GM23248 (cell line): ENCODE measurements around the gene DDX3X. TPM values are rescaled to one million over a fixed set of nuclear protein-coding genes. Genes with fewer than 3 reads are reported as not detected.
"Not testable (repeated sequence)": the region's sequence is repeated elsewhere in the genome, so short reads cannot be mapped to it uniquely, and the experiment has no call there.

Source experiments
- DNase-seq: peaks from one replicate; pipeline ENCODE4 v3.0.0-alpha.2; 2015
- H2AFZ ChIP-seq: fragments of 200-600 bp; sonication (generic); 2 replicates; pipeline ENCODE4 v1.6.1; 2016; ENCODE audit warnings: antibody characterized with exemption
- H3F3A ChIP-seq: fragments of 200-600 bp; sonication (generic); 2 replicates; pipeline ENCODE4 v1.6.1; 2016; ENCODE audit warnings: mild to moderate bottlenecking, antibody characterized with exemption, mixed run types; ENCODE audit not compliant: insufficient read depth
- H3K27ac ChIP-seq: fragments of 200-600 bp; sonication (generic); 2 replicates; pipeline ENCODE4 v1.5.1; 2016; ENCODE audit warnings: mild to moderate bottlenecking
- H3K27me3 ChIP-seq: fragments of 200-600 bp; sonication (generic); replicated peaks from 2 replicates; pipeline ENCODE4 v1.6.1; 2016; ENCODE audit warnings: mild to moderate bottlenecking; ENCODE audit not compliant: insufficient read depth
- H3K36me3 ChIP-seq: fragments of 200-600 bp; sonication (generic); 2 replicates; pipeline ENCODE4 v1.6.1; 2016; ENCODE audit warnings: low read depth, mild to moderate bottlenecking
- H3K4me1 ChIP-seq: fragments of 200-600 bp; sonication (generic); 2 replicates; pipeline ENCODE4 v1.6.1; 2016; ENCODE audit warnings: mild to moderate bottlenecking; ENCODE audit not compliant: insufficient read depth
- H3K4me2 ChIP-seq: fragments of 200-600 bp; sonication (generic); one replicate; pipeline ENCODE4 v1.6.1; 2016; ENCODE audit warnings: mild to moderate bottlenecking; ENCODE audit not compliant: unreplicated experiment
- H3K4me3 ChIP-seq: fragments of 200-600 bp; sonication (generic); 2 replicates; pipeline ENCODE4 v1.5.1; 2016; ENCODE audit warnings: mild to moderate bottlenecking
- H3K79me2 ChIP-seq: fragments of 200-600 bp; sonication (generic); 2 replicates; pipeline ENCODE4 v1.6.1; 2016; ENCODE audit warnings: mild to moderate bottlenecking; ENCODE audit not compliant: insufficient read depth
- H3K9ac ChIP-seq: fragments of 200-600 bp; sonication (generic); 2 replicates; pipeline ENCODE4 v1.6.1; 2016; ENCODE audit warnings: mild to moderate bottlenecking
- H3K9me2 ChIP-seq: fragments of 200-600 bp; sonication (generic); 2 replicates; pipeline ENCODE4 v1.6.1; 2016; ENCODE audit warnings: mixed run types, mild to moderate bottlenecking, moderate library complexity; ENCODE audit not compliant: insufficient read depth
- H3K9me3 ChIP-seq: fragments of 200-600 bp; sonication (generic); one replicate; pipeline ENCODE4 v1.6.1; 2017; ENCODE audit warnings: low read depth
- H4K20me1 ChIP-seq: fragments of 200-600 bp; sonication (generic); 2 replicates; pipeline ENCODE4 v1.6.0; 2016; ENCODE audit not compliant: insufficient read depth
- EZH2 ChIP-seq: fragments of 200-600 bp; sonication (generic); IDR thresholded peaks from 2 replicates; pipeline ENCODE4 v1.6.1; 2018; ENCODE audit warnings: antibody characterized with exemption, mild to moderate bottlenecking; ENCODE audit not compliant: insufficient read depth, poor library complexity, severe bottlenecking
- EZH2phosphoT487 ChIP-seq: fragments of 200-600 bp; sonication (generic); IDR thresholded peaks from 2 replicates; pipeline ENCODE4 v1.6.1; 2018; ENCODE audit warnings: antibody characterized with exemption, moderate library complexity, mild to moderate bottlenecking, low read depth; ENCODE audit not compliant: insufficient read depth
- WGBS, 2 experiments: methylation state at CpG; one replicate each; pipeline ENCODE4 v1.1.6; 2015 to 2017; ENCODE audit warnings: low lambda C conversion rate in 2 of 2, low coverage in 1 of 2; ENCODE audit errors: missing lambda C conversion rate in 2 of 2; 5-methylcytosine and 5-hydroxymethylcytosine counted together
- in situ Hi-C: fragments of 300-500 bp; cut with MboI; formaldehyde crosslinking; loops from 2 replicates; pipeline ENCODE4 v1.15.0; 2020
- polyA plus RNA-seq: library from polyadenylated mRNA; unstranded; fragments of >200 nt; fragmentation: Nextera tagmentation; extraction: Ambion mirVana; gene quantifications from 2 replicates; pipeline ENCODE4 v1.2.1, GENCODE V29; 2016
- total RNA-seq: library from RNA; depleted of rRNA; stranded (reverse); fragments of >200 nt; shearing (Covaris generic); gene quantifications from 2 replicates; pipeline ENCODE4 v1.2.3, GENCODE V29; 2014

The DDX3X gene
- total and polyA plus RNA-seq, 2 experiments from 2014 or later = 129 to 206 TPM

DNA sequence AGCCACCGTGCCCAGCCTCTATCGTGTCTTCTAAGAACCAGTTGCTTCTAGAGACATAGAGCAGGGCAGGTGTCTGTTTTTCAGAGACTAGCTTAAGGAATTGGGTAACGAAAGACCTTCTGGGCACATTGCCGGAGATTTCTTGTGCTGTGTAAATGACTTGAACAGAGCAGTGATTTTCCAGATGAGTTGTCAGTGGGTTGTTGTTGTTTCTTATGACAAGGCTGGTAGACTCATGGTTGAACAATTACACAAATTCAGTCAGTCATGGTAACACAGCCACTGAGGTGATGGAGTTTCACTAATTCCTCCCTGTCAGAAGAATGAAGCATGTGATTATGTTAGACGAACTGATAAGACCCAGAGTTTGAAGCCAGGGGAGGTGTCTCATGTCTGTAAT is 20.5 kb upstream of the DDX3X start:
- in situ Hi-C loops = no loop called here
- H3K36me3 ChIP-seq = no peaks in the 10 kb centered on the region
- peak; percentile 83 for DNase-seq
- no peaks in the 10 kb centered on the region for H3K9me2 ChIP-seq
- WGBS, 2 experiments = 48 to 49% methylated on average over 5 of the region's 5 CpGs
- H3F3A ChIP-seq = peaks cover 7% of the 10 kb centered on the region; the same call in 1 of the 2 replicates
- H3K9ac ChIP-seq = no peak overlapping the region
- H3K4me3 ChIP-seq = no peak overlapping the region
- H3K27ac ChIP-seq = peak overlapping the region; percentile 77
- TF ChIP-seq EZH2 (no peak), EZH2phosphoT487 (no peak)
- 0 out of 2 replicates have a peak, but pooled peaks cover 4% of the 10 kb centered on the region for H3K4me1 ChIP-seq
- no peaks in the 10 kb centered on the region for H3K79me2 ChIP-seq
- H3K27me3 ChIP-seq = no peaks in the 10 kb centered on the region
- no peaks in the 10 kb centered on the region for H4K20me1 ChIP-seq
- H2AFZ ChIP-seq = no peak overlapping the region
- no peak overlapping the region for H3K4me2 ChIP-seq
- no peaks in the 10 kb centered on the region for H3K9me3 ChIP-seq

DNA sequence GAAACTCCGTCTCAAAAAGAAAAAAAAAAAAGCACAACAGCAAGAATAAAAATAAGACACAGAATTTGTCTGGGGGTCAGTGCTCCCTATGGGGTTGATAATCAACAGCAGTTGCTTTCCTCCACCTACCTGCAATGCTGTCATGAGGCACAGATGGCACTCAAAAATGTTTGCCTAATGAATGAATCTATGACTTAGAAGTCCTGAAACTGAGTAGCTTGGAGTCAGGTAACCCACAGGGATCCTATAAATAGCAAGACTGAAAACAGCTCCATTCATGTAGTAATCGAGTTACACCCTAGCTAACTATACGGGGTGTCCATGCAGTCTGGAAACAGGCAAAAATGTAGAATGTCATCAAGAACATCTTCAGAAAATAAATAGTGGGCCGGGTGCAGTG is 19.8 kb upstream of the DDX3X start:
- H3K9ac ChIP-seq = no peak overlapping the region
- peaks cover 7% of the 10 kb centered on the region; the same call in 1 of the 2 replicates for H3F3A ChIP-seq
- H3K9me3 ChIP-seq = no peaks in the 10 kb centered on the region
- no peak overlapping the region for H3K4me2 ChIP-seq
- no peak for DNase-seq
- H4K20me1 ChIP-seq = no peaks in the 10 kb centered on the region
- no peak overlapping the region for H2AFZ ChIP-seq
- no peaks in the 10 kb centered on the region for H3K9me2 ChIP-seq
- TF ChIP-seq EZH2 = no peak
- no peak for TF ChIP-seq EZH2phosphoT487
- no peaks in the 10 kb centered on the region for H3K27me3 ChIP-seq
- in situ Hi-C loops = no loop called here
- H3K36me3 ChIP-seq = no peaks in the 10 kb centered on the region
- H3K79me2 ChIP-seq = no peaks in the 10 kb centered on the region
- 0 out of 2 replicates have a peak, but pooled peaks cover 4% of the 10 kb centered on the region for H3K4me1 ChIP-seq
- H3K27ac ChIP-seq = no peak overlapping the region
- H3K4me3 ChIP-seq = no peak overlapping the region
- 94% methylated on average over 4 of the region's 4 CpGs for WGBS, 2 experiments

DNA sequence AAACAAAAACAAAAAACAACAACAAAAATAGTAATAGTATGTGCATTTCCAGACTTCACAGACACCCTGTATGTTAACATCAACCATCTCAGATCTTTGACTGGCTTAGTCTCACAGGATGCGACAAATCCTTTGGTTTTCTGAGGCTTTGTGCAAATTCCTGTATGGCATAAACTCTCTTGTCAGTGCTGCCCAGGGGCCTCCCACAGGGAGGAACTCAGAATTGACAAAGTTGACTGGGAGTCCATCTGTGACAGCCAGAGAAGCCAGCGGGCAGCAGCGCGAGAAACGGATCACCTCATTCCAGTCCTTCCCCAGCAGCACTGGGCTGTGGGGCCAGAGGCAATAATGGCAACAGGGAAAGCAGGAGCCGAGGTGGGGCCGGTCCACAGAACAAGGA is 19.1 kb upstream of the DDX3X start:
- WGBS, 2 experiments = 79 to 95% methylated on average over 3 to 7 of the region's 7 CpGs
- in situ Hi-C loops = no loop called here
- Histone ChIP-seq H3K9me3 (no peaks in the 10 kb centered on the region), H3K4me2 (no peak overlapping the region), H3K27me3 (no peaks in the 10 kb centered on the region), H3K79me2 (no peaks in the 10 kb centered on the region), H3K27ac (no peak overlapping the region), H3K4me1 (0 out of 2 replicates have a peak, but pooled peaks cover 4% of the 10 kb centered on the region), H3F3A (peaks cover 7% of the 10 kb centered on the region; the same call in 1 of the 2 replicates), H3K9me2 (no peaks in the 10 kb centered on the region), H3K36me3 (no peaks in the 10 kb centered on the region), H3K9ac (no peak overlapping the region), H3K4me3 (no peak overlapping the region), H4K20me1 (no peaks in the 10 kb centered on the region), H2AFZ (no peak overlapping the region)
- no peak for TF ChIP-seq EZH2
- no peak for TF ChIP-seq EZH2phosphoT487
- DNase-seq = no peak

DNA sequence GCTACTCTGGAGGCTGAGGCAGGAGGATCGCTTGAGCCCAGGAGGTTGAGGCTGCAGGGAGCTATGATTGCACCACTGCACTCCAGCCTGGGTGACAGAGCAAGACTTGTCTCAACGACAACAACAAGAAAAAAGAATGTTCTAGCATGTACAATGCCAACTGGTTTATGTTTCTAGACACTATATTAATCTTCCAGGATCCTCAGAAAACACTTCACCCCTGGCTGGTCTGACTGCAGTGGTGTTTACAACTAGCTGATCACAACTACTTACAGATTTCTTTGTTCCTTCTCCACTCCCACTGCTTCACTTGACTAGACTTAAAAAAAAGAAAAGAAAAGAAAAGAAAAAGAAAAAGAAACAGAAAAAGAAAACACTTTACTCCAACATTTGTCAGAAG is 17.7 kb upstream of the DDX3X start:
- H3K36me3 ChIP-seq, H3F3A ChIP-seq, H4K20me1 ChIP-seq, H3K9me3 ChIP-seq, H2AFZ ChIP-seq, H3K9ac ChIP-seq, DNase-seq, H3K27me3 ChIP-seq, in situ Hi-C loops, H3K4me2 ChIP-seq, H3K4me1 ChIP-seq, H3K4me3 ChIP-seq, H3K9me2 ChIP-seq, H3K27ac ChIP-seq, H3K79me2 ChIP-seq: not testable (repeated sequence)
- WGBS, 2 experiments = 50% methylated on average over 2 of the region's 2 CpGs
